CD4-positive, alpha-beta T cell treated with Interleukin-6 at 100 ng/mL for 8 hours (primary cell): ENCODE data around the gene MAGI2.

Experiments
- DNase-seq: peaks from one replicate; pipeline ENCODE4 v3.0.0-alpha.2; 2020; ENCODE audit warnings: mixed read lengths, low spot score

Gene MAGI2

GRCh38 chr7:79453558-79454360 lies at the start of gene MAGI2:
MAGI2 (minus strand) TSS chr7:79453667; CDS start chr7:79453320, 347 bp downstream.
- DNase-seq = no peak

GRCh38 chr7:79502151-79502550 lies 48.7 kb upstream of the MAGI2 start:
- no peak for DNase-seq

GRCh38 chr7:79500759-79501158 lies 47.3 kb upstream of the MAGI2 start:
- DNase-seq = no peak

- DNase-seq = no peak
Observed at GRCh38 chr7:79497728-79498127, 44.3 kb upstream of the MAGI2 start.

GRCh38 chr7:79495544-79496272 lies 42.2 kb upstream of the MAGI2 start:
- DNase-seq = no peak

- DNase-seq = no peak
Observed at GRCh38 chr7:79494046-79494445, 40.6 kb upstream of the MAGI2 start.

- no peak for DNase-seq
Observed at GRCh38 chr7:79489371-79489770, 35.9 kb upstream of the MAGI2 start.

GRCh38 chr7:79478386-79478785 lies 24.9 kb upstream of the MAGI2 start:
- DNase-seq = no peak

- DNase-seq = no peak
Observed at GRCh38 chr7:79475455-79475854, 22.0 kb upstream of the MAGI2 start.

- DNase-seq = no peak
Observed at GRCh38 chr7:79471699-79472098, 18.2 kb upstream of the MAGI2 start.

GRCh38 chr7:79471283-79471682 lies 17.8 kb upstream of the MAGI2 start:
- DNase-seq = no peak

- DNase-seq = no peak
Observed at GRCh38 chr7:79465551-79465950, 12.1 kb upstream of the MAGI2 start.

- no peak for DNase-seq
Observed at GRCh38 chr7:79464051-79464450, 10.6 kb upstream of the MAGI2 start.

GRCh38 chr7:79462390-79462789 lies 8.9 kb upstream of the MAGI2 start:
- DNase-seq = no peak

GRCh38 chr7:79461660-79462059 lies 8.2 kb upstream of the MAGI2 start:
- DNase-seq = no peak

- DNase-seq = no peak
Observed at GRCh38 chr7:79459381-79459780, 5.9 kb upstream of the MAGI2 start.

- DNase-seq = no peak
Observed at GRCh38 chr7:79458796-79459195, 5.3 kb upstream of the MAGI2 start.

- no peak for DNase-seq
Observed at GRCh38 chr7:79455173-79455790, 1.8 kb upstream of the MAGI2 start.

GRCh38 chr7:79454361-79454960 lies 994 bp upstream of the MAGI2 start:
- no peak for DNase-seq

GRCh38 chr7:79453266-79453557 lies 255 bp downstream of the MAGI2 start:
- no peak for DNase-seq

- DNase-seq = no peak
Observed at GRCh38 chr7:79452495-79453265, 787 bp downstream of the MAGI2 start.

GRCh38 chr7:79452032-79452494 lies 1.4 kb downstream of the MAGI2 start:
- DNase-seq = no peak
